Activated CD4-positive, alpha-beta T cell treated with anti-CD3 and anti-CD28 coated beads, Interleukin-2, amount 50 U/mL, for 4 hours (primary cell): ENCODE measurements around the gene CCDC172.

Experiments
- DNase-seq, 2 experiments: peaks; one replicate each; pipeline ENCODE4 v3.0.0-alpha.2; 2020

The CCDC172 gene

GRCh38 chr10:116324227-116324950, at the start of gene CCDC172:
Gene CCDC172, plus strand, starts transcription at chr10:116324448. Its CDS starts 564 bp downstream, at chr10:116325012.
- DNase-seq: no peak

GRCh38 chr10:116276981-116277380, 47.3 kb upstream of the CCDC172 start:
- no peak for DNase-seq

GRCh38 chr10:116278846-116279245, 45.4 kb upstream of the CCDC172 start:
- no peak for DNase-seq

GRCh38 chr10:116281775-116282174, 42.5 kb upstream of the CCDC172 start:
- no peak for DNase-seq

GRCh38 chr10:116286626-116287200, 37.5 kb upstream of the CCDC172 start:
- no peak for DNase-seq

GRCh38 chr10:116287906-116288501, 36.2 kb upstream of the CCDC172 start:
- DNase-seq: no peak

- no peak for DNase-seq
These were observed 34.6 kb upstream of the CCDC172 start for GRCh38 chr10:116289652-116290051.

- no peak for DNase-seq
These were observed 31.8 kb upstream of the CCDC172 start for GRCh38 chr10:116292493-116292892.

GRCh38 chr10:116296291-116296721, 27.9 kb upstream of the CCDC172 start:
- DNase-seq: no peak

- no peak for DNase-seq
These were observed 25.7 kb upstream of the CCDC172 start for GRCh38 chr10:116298586-116298985.

GRCh38 chr10:116300542-116300941, 23.7 kb upstream of the CCDC172 start:
- DNase-seq: no peak

GRCh38 chr10:116304923-116305322, 19.3 kb upstream of the CCDC172 start:
- no peak for DNase-seq

GRCh38 chr10:116306847-116307246, 17.4 kb upstream of the CCDC172 start:
- DNase-seq: no peak

- no peak for DNase-seq
These were observed 16.8 kb upstream of the CCDC172 start for GRCh38 chr10:116307455-116307854.

GRCh38 chr10:116311016-116311415, 13.2 kb upstream of the CCDC172 start:
- DNase-seq: no peak

- no peak for DNase-seq
These were observed 12.3 kb upstream of the CCDC172 start for GRCh38 chr10:116311706-116312490.

GRCh38 chr10:116312548-116312947, 11.7 kb upstream of the CCDC172 start:
- no peak for DNase-seq

- DNase-seq: no peak
These were observed 7.7 kb upstream of the CCDC172 start for GRCh38 chr10:116316503-116316902.

- DNase-seq: no peak
These were observed 845 bp downstream of the CCDC172 start for GRCh38 chr10:116324951-116325635.

- no peak for DNase-seq
These were observed 1.7 kb downstream of the CCDC172 start for GRCh38 chr10:116325987-116326386.

- DNase-seq: no peak
These were observed 4.9 kb downstream of the CCDC172 start for GRCh38 chr10:116329153-116329552.

GRCh38 chr10:116331815-116332214, 7.6 kb downstream of the CCDC172 start:
- DNase-seq: no peak

- no peak for DNase-seq
These were observed 12.6 kb downstream of the CCDC172 start for GRCh38 chr10:116336866-116337265.
